ENCODE measurements around the gene ALDOB.
A peak's percentile ranks its signal among the peaks of the same experiment; 100 is the strongest.

Gene ALDOB

DNA sequence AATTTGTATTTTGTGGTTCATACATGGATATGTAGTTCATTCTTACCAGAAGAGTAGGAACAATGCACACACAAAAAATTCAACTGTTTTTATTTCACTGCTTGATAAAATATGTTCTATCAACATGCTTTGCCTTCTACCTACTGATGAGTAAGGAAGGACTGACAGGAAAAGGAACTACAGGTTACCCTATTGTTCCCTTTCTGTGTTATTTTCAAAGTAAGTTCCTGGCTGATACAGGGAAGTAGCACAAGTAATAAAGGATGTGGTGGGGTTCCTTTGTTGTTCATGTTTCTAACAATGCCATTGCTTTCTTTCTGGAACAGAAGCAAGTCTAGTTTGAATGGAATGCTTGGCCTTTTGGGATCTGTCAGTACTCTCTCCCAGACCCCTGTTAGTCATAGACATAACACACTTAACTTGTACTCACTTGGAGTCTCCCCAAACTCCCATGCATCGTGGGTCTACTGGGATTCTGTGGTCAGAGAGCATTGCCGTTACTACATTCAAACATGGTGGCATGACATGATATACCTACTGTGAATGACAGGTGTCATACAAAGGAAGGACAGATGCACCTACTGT, 20.2 kb upstream of the ALDOB start:
- no peak for DNase-seq

GRCh38 chr9:101453776-101454570, 18.4 kb upstream of the ALDOB start:
- DNase-seq: no peak

GRCh38 chr9:101451498-101451897, 15.9 kb upstream of the ALDOB start:
- DNase-seq: no peak

GRCh38 chr9:101450931-101451330, 15.4 kb upstream of the ALDOB start:
- DNase-seq: no peak

DNA sequence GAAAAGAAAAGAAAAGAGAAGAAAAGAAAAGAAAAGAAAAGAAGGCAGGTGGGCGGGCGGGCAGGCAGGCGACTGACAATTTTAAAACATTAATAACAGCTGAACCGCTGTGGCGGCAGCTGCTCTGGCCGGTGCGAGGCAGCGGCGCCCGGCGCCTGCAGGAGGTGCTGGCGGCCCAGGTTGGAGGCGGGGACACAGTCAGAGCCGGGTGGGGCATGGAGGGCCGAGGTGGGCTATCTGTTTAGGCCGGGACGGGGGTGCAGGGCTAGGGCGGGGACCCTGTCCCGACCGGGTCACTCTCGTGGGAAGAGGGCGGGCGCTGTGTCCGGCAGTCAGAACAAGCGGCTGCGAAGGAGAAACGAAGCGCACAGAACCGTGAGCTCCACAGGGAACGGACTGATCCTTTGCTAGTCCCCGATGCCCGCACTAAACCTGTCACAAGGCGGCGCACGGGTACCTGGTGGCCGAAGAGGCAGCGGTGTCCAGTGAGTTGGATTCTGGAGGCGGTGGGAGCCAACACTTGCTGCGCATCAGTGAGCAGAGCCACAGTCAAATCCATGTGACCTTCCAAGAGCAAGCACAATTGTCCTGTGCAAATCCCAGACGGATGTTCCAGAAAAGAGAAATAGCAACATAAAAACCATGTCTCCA, 13.6 kb upstream of the ALDOB start:
- peak; percentile 26 to 27 for DNase-seq

DNA sequence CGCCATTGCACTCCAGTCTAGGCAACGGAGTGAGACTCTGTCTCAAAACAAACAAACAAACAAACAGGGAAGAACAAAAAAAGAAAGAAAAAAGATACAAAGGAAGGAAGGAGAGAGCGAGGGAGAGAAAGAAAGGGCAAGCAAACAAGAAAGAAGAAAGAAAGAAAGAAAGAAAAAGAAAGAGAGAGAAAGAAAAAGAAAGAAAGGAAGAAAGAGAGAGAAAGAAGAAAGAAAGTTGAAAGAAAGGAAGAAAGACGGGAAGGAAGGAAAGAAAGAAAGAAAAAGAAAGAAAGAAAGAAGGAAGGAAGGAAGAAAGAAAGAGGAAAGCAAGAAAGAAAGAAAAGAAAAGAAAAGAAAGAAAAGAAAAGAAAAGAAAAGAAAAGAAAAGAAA, 13.1 kb upstream of the ALDOB start:
- DNase-seq: no peak

DNA sequence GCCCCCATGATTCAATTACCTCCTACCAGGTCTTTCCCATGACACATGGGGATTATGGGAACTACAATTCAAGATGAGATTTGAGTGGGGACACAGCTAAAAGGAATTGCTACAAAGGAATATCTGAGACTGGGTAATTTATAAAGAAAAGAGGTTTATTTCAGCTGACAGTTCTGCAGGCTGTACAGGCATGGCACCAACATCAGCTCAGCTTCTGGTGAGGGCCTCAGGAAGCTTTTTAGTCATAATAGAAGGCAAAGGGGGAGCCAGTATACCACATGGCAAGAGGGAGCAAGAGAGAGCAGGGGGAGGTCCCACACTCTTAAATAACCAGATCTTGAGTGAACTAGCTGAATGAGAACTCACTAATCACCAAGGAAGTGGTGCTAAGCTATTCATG, 11.2 kb upstream of the ALDOB start:
- no peak for DNase-seq

GRCh38 chr9:101445353-101446029, 9.9 kb upstream of the ALDOB start:
- no peak for DNase-seq

DNA sequence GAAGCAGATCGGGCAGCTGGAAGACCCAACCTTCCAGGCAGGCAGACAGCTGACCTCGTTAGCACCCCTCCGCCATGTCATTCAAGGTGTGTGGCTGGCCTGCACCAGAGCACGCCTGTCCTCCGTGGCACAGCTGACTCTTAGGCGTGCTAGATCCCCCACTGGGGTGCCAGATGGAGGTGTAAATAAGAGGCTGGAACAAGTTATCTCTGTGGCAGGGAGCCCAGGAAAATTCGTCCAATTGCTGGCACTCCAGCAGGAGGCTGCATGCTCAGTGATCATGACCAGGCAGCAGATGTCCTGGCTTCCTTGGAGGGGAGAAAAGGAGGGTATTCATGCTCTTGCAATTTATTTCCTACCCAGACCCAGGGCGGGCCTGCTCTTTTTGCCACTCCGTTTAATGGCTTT, 7.8 kb upstream of the ALDOB start:
- no peak for DNase-seq

- no peak for DNase-seq
Measured at GRCh38 chr9:101442736-101443135, 7.2 kb upstream of the ALDOB start.

DNA sequence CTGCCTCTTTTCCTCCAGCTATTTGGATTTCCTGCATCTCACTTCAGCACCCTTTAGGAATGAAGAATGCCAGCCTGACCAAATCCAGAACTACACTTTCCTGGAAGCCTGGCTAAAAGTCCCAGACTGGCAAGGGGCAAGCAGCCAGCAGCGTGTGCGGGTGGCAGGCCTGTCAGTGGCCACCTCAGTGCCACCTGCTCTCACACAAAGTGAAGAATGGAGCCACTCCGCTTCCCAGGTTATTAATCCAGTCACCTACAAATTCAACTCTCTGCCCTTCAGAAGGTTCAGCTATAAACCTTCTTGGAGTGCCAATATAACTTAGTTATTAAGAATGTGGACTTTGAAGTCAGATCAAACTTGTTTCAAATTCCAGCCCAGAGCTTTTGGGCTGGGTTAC, 6.7 kb upstream of the ALDOB start:
- no peak for DNase-seq

GRCh38 chr9:101440714-101441230, 5.2 kb upstream of the ALDOB start:
- no peak for DNase-seq

DNA sequence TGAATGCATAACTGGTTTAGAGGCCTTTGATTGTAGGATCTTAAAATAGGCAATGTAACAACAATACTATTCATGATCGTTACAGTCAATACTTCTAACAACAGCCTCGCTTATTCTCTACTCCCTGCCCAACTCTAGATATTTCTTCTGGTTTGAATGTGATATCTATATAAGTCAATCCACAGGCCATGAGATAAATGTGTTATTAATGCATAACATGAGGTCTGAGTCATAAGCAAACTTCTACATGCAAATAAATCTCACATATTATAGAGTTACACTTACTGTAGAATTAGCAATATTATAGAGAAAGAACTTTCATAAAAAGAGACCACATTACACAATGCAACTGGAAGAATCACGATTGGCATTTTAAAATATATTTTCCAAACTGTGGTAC, 2.9 kb upstream of the ALDOB start:
- no peak for DNase-seq

DNA sequence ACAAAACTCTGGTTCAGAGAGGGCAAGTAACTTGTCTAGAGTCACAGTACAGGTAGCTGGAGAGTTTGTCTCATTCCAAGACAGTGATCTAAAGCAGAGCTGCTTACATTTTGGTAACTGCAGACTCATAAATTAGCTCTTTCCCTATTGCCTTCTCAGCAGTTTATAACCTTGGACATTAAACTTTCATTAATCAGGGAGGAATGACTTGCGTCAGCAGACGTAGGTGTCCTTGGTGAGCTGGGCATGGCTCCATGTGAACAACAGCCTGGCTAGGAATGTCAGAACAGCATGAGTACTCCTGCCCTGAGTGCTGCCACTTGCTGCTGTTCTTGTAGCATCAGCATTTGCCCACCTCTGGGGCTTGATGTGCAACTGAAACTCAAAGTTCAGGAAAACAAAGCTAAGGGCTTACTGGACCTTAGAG, 2.2 kb upstream of the ALDOB start:
- DNase-seq: no peak

- peak in 1 of 2 donors; percentile 8 for DNase-seq
Measured at GRCh38 chr9:101434998-101435397, 576 bp downstream of the ALDOB start.

GRCh38 chr9:101433229-101433628, 2.3 kb downstream of the ALDOB start:
- DNase-seq: no peak

DNA sequence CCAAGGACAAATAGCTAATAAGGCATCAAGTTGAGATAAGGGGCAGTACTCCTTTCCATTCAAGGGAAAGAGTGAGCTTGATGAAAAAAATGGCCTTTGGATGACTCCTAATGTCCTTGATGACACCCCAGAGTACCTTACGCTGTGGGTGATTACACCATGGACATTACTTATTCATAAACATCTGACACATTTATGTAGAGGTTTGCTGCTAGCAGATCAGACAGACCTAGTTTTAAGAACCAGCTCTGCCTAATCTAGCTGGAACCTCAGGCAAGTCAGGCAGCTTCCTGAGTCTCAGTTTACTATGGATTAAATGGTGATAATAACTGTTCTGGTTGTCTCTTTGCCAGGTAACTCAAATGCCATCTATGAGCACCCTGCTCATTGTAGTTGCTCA, 2.8 kb downstream of the ALDOB start:
- no peak for DNase-seq

DNA sequence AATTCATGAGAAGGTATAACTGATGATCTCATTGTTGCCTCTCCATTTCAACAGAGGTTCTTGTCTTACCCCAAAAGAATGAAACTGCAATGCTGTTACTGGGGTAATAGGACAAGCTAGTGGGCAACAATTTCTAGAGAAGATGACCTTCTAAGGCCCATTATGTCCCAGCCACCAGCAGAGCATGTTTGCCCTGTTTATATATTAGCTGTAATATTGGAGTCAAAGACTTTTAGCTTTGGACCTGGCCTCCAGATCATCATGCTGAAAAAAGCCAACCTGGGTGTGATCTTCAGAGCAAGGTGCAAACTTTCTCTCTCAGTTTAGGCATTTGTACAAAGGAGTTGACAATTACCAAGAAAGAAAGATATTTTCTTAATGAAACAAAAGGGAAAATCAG, 3.4 kb downstream of the ALDOB start:
- DNase-seq: no peak

GRCh38 chr9:101429736-101430135, 5.8 kb downstream of the ALDOB start:
- no peak for DNase-seq

DNA sequence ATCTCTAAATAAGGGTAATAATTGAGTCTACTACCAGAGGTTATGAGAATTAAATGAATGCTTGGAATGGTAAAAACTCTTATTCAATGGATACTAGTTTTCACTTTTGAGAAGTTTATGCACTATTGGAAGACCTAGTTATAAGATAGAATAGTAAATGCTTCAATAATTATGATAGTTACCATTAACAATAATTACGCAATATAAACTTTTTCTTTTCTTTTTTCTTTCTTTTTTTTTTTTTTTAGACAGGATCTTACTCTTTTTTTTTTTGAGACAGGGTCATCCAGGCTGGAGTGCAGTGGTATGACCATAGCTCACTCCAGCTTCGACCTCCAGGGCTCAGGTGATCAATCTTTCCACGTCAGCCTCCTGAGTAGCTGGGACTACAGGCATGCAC, 6.7 kb downstream of the ALDOB start:
- DNase-seq: no peak

DNA sequence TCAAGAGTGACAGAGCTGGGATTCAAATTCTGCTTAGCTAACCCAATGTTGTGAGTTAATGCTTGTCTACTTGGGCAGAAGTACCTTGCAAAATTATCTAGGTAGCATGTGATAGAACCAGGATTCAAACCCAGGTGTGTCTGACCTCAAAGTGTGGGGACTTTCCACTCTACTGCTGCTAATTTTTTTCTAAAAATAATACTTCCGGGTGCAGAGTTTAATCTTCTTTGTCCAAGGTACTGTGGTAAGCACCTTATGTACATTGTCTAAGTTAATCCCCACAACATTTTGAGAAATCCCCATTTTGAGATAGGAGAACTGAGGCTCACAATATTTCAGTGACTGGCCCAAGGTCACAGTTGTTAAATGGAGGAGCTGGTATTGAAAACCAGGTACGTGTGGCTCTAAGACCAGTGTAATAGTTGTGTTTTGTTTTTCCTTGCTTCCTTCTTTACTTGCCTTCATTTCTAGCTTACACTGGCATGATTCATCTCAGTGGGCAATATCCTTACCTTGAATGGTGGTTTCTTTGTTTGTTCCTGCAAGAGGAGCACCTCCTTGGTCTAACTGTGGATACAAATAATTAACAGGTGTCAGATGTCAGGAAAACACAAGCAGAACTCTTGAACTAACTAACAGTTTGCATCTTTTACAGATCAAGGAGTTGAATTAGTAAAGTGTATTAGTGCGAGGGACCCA, 7.5 kb downstream of the ALDOB start:
- DNase-seq: no peak

GRCh38 chr9:101427358-101427757, 8.2 kb downstream of the ALDOB start:
- DNase-seq: no peak

- no peak for DNase-seq
Measured at GRCh38 chr9:101421653-101422065, 13.9 kb downstream of the ALDOB start.

Measured in inflammatory macrophage treated with lipopolysaccharide for 1 hour (primary cell).